Astrocyte (in vitro differentiated cells and primary cell): ENCODE measurements around the gene ZNF593OS.

Source experiments
- CTCF ChIP-seq: IDR thresholded peaks from 2 replicates; pipeline ENCODE4 v1.5.1; 2011; ENCODE audit warnings: low read depth, mild to moderate bottlenecking, inconsistent platforms, low read length, moderate library complexity; ENCODE audit not compliant: insufficient read depth
- EZH2 ChIP-seq: IDR thresholded peaks from 2 replicates; pipeline ENCODE4 v1.6.1; 2012; ENCODE audit warnings: mild to moderate bottlenecking, low read length, inconsistent platforms; ENCODE audit not compliant: insufficient read depth

GRCh38 chr1:26162220-26162709 is 9.4 kb downstream of the ZNF593OS start:
- TF ChIP-seq CTCF (no peak), EZH2 (no peak)
